IPS-18a (cell line): ENCODE measurements around the gene RPL13.
A peak's percentile ranks its signal among the peaks of the same experiment; 100 is the strongest.
"Not testable (repeated sequence)": the region's sequence is repeated elsewhere in the genome, so short reads cannot be mapped to it uniquely, and the experiment has no call there.

Source experiments
- H3K27ac ChIP-seq: one replicate; pipeline ENCODE4 v1.5.1; 2013; ENCODE audit warnings: low read length
- H3K27me3 ChIP-seq: one replicate; pipeline ENCODE4 v1.6.1; 2013; ENCODE audit warnings: mild to moderate bottlenecking, low read length; ENCODE audit not compliant: control insufficient read depth, insufficient read depth
- H3K36me3 ChIP-seq: one replicate; pipeline ENCODE4 v1.6.1; 2013; ENCODE audit warnings: low read depth, low read length; ENCODE audit not compliant: control insufficient read depth
- H3K4me1 ChIP-seq: one replicate; pipeline ENCODE4 v1.6.1; 2013; ENCODE audit warnings: low read depth, low read length; ENCODE audit not compliant: control insufficient read depth
- H3K4me3 ChIP-seq: one replicate; pipeline ENCODE4 v1.5.1; 2013; ENCODE audit warnings: low read length
- H3K9ac ChIP-seq: one replicate; pipeline ENCODE4 v1.6.1; 2013; ENCODE audit warnings: mild to moderate bottlenecking, low read length, moderate library complexity
- H3K9me3 ChIP-seq: one replicate; pipeline ENCODE4 v1.6.1; 2013; ENCODE audit warnings: low read depth, low read length; ENCODE audit not compliant: control insufficient read depth

The RPL13 gene

DNA sequence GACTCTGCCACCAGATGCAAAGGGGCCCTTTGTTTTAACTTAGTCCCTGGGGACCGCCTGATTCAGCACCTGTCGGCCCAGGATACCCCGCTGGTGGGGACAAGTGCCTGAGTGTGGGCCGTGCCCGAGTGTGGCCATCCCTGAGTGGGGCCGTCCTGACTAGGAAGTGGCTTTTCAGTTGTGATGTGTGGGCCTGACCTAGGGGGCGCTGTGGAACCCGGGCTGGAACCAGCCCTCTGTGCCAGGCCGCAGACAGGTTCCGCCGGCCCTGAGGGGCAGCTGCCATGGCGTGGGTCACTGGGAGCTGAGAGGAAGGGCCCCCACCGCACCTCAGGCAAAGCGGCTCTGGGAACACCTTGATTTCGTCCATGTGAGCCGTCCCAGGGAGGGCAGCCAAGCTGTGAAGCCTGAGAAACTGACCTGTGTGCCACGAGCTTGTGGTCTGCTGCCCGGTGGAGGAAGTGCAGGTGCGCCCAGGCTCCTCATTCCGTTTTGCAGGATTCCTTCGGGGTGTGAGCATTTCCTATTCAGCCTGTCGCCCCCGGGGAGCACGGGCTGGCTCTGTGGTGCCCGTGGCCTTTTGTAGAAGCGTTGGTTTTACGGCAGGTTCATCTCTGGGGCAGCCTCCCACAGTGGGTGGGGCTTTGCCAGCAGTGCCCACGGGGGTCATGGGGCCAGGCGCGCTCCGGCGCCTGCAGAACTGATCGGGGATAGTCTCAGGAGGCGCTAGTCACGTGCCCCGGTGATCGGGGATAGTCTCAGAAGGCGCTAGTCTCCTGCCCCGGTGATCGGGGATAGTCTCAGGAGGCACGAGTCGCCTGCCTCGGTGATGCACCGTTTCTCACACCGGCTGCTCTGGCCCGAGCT is 5.3 kb downstream of the RPL13 start:
- Histone ChIP-seq H3K27ac (peak overlapping the region; percentile 34), H3K4me1 (peaks cover 17% of the 10 kb centered on the region), H3K4me3 (peak overlapping the region; percentile 55), H3K27me3 (no peaks in the 10 kb centered on the region), H3K9ac (peak overlapping the region; percentile 53), H3K9me3 (no peaks in the 10 kb centered on the region), H3K36me3 (peaks cover 33% of the 10 kb centered on the region)

DNA sequence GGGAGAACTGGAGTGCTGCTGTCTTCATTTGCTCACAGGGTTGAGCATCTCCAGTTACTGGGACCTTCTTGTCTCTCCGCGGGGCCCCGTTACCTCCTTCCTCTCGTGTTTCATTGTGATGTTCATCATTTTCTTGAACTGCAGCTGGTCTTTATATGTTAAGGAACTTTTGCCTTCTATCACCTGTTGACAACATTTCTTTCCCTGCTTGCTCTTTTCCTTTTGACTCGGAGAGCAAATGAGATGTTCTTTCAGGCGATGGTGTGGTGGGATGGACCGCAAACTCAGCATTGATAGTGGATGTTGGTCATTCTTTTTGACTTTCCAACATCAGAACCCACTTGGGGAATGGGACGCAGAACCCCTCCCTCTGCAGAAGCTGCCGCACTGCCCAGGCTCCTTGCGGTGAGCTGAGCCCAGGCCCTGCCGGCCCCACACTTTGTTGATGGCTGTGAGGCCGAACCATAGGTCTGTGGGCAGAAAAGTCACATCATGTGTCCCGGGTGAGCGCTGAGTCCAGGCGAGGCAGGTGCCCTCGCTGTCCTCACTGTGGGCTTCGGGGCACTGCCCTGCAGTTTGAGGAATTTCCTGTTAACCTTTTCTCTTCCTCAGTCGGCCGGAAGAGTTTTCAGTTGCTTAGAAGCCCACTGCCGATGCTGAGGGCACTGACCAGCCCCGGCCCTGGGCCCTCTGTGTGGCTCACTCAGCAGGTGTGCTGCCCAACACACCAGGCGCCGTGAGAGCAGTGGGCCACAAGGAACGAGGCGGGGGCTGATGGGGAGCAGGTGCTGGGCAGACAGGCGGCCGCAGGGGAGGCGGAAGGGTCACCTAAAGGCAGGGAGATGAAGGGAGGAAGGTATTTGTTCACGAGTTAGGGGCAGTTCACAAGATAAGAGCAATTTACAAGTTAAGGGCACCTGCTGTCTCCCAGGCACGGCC is 7.4 kb downstream of the RPL13 start:
- no peaks in the 10 kb centered on the region for H3K27me3 ChIP-seq
- H3K9ac ChIP-seq, result no peak overlapping the region
- peaks cover 15% of the 10 kb centered on the region for H3K36me3 ChIP-seq
- H3K4me1 ChIP-seq, result peaks cover 9% of the 10 kb centered on the region
- H3K4me3 ChIP-seq, result no peak overlapping the region
- H3K27ac ChIP-seq, result no peak overlapping the region
- H3K9me3 ChIP-seq, result no peaks in the 10 kb centered on the region

DNA sequence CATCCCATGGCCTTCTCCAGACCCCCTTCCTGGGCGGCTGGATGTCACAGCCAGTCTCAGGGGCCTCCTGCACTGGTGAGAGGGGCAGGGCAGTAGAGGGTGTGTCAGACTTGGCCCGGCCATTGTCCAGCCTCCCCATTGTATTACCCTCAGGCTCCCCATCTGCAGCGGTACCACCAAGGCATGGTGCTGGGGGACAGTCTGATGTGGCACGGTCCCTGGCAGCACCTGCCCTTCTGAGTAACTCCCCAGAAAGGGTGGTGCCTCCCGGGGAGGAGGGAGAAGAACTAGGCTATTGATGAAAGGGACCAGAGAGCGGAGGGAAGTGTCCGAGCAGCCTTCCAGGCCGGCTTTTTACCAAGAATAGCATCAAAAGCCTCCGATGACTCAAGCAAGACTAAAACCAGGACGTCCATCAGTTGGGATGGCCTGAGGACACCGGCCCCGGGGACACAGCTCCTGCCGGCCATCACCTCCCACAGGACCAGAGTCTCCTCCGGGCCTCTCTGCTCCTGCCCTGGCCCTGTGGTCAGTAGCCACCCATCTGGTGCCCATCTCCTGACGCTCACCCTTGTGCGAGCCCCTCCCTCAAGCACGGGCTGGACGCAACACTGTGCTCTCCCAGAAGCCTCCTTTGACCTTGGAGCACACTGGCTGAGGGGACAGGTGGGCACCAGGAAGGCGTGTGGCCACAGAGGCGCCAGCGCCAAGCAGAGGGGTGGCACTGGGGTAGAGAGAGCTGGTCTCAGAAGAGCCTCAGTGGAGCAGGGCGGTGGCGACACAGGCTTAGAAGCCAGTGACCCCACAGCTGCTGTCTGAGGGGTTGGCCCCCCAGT is 9.2 kb downstream of the RPL13 start:
- H3K9me3 ChIP-seq, result no peaks in the 10 kb centered on the region
- H3K27ac ChIP-seq, result no peak overlapping the region
- H3K27me3 ChIP-seq, result peaks cover 12% of the 10 kb centered on the region
- no peaks in the 10 kb centered on the region for H3K4me1 ChIP-seq
- H3K36me3 ChIP-seq, result no peaks in the 10 kb centered on the region
- H3K4me3 ChIP-seq, result no peak overlapping the region
- no peak overlapping the region for H3K9ac ChIP-seq

DNA sequence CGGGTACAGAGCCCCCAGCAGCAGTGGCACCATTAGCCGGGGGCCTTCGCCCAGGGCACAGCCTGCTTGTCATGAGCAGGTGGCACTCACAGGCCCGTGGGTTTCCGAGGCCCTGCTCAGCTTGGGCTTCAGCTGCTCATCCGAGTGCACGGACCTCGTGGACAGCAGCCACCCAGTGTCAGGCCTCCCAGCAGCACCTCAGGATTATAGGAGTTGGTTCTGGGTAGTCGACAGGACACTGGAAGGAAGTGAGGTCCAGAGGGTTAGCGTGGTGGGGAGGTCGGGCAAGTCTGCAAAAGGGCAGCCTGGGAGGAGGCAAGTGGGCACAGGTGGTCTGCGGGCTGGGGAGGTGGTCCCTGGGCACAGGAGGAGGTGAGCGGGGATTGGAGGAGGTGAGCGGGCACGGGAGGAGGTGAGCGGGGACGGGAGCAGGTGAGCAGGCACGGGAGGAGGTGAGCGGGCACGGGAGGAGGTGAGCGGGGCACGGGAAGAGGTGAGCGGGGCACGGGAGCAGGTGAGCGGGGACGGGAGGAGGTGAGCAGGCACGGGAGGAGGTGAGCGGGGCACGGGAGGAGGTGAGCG is 10.0 kb downstream of the RPL13 start:
- no peaks in the 10 kb centered on the region for H3K4me1 ChIP-seq
- H3K36me3 ChIP-seq, result no peaks in the 10 kb centered on the region
- no peaks in the 10 kb centered on the region for H3K9me3 ChIP-seq

DNA sequence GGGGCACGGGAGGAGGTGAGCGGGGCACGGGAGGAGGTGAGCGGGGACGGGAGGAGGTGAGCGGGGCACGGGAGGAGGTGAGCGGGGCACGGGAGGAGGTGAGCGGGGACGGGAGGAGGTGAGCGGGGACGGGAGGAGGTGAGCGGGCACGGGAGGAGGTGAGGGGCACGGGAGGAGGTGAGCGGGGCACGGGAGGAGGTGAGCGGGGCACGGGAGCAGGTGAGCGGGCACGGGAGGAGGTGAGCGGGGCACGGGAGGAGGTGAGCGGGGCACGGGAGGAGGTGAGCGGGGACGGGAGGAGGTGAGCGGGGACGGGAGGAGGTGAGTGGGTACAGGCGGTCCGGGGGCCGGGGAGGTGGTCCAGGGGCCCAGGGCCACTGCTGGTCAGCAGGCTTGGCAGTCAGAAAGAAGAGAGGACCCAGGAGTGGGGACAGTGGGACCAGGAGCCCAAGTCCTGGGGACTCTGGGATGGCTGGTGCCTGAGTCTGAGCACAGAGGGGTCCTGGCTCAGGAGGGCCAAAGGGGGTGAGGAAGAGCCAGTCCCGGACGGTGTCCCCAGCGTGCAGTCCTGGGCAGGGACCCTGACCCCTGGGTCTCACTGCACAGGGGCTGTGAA is 10.6 kb downstream of the RPL13 start:
- not testable (repeated sequence) for H3K4me3 ChIP-seq, H3K27ac ChIP-seq, H3K4me1 ChIP-seq, H3K36me3 ChIP-seq, H3K9me3 ChIP-seq, H3K9ac ChIP-seq
- peaks cover 24% of the 10 kb centered on the region for H3K27me3 ChIP-seq

More for the DNA sequence above, 10.0 kb downstream of the RPL13 start:
- peaks cover 19% of the 10 kb centered on the region for H3K27me3 ChIP-seq
- no peak overlapping the region for H3K27ac ChIP-seq
- no peak overlapping the region for H3K9ac ChIP-seq
- no peak overlapping the region for H3K4me3 ChIP-seq

DNA sequence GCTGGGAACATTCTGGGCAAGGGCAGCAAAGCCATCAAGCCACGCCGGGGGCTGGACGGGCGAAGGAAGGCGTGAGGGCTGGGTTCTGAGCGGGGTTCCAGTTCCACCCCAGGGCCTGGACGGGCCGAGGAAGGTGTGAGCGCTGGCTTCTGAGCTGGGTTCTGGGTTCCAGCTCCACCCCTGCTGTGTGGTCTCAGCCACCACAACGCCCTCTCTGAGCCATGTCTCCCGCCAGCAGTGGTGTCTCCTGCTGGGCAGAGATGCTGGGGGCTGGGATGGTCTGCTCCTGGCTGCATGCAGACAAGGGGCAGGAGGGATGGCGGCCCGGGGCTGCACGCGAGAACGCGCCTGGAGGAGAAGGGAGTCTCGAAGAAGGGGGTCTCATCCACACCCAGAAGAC is 11.2 kb downstream of the RPL13 start:
- Histone ChIP-seq H3K27ac (no peak overlapping the region), H3K9me3 (no peaks in the 10 kb centered on the region), H3K4me1 (no peaks in the 10 kb centered on the region), H3K27me3 (peaks cover 30% of the 10 kb centered on the region), H3K4me3 (no peak overlapping the region), H3K36me3 (no peaks in the 10 kb centered on the region), H3K9ac (no peak overlapping the region)

DNA sequence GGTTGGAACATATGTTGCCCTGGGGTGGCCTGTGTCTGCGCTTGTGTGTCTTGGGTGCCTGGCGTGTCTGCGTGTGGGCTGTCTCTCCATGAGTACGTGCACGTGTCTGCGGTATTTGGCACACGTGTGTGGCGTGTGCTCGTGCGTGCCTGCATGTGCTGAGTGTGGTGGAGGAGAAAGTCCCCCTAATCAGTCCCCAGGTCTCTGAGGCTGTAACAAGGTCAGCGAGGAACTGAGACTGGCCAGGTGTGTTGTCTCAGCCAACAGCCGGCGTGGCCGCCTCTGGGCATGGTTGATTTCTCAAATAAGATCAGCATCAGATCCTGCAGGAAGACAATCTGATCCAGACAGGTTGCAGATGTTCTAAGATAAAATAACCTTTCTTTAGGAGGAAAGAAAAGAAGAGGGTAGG is 11.6 kb downstream of the RPL13 start:
- Histone ChIP-seq H3K4me3 (no peak overlapping the region), H3K9ac (no peak overlapping the region), H3K27ac (no peak overlapping the region), H3K9me3 (no peaks in the 10 kb centered on the region), H3K27me3 (peaks cover 34% of the 10 kb centered on the region), H3K36me3 (no peaks in the 10 kb centered on the region), H3K4me1 (no peaks in the 10 kb centered on the region)

DNA sequence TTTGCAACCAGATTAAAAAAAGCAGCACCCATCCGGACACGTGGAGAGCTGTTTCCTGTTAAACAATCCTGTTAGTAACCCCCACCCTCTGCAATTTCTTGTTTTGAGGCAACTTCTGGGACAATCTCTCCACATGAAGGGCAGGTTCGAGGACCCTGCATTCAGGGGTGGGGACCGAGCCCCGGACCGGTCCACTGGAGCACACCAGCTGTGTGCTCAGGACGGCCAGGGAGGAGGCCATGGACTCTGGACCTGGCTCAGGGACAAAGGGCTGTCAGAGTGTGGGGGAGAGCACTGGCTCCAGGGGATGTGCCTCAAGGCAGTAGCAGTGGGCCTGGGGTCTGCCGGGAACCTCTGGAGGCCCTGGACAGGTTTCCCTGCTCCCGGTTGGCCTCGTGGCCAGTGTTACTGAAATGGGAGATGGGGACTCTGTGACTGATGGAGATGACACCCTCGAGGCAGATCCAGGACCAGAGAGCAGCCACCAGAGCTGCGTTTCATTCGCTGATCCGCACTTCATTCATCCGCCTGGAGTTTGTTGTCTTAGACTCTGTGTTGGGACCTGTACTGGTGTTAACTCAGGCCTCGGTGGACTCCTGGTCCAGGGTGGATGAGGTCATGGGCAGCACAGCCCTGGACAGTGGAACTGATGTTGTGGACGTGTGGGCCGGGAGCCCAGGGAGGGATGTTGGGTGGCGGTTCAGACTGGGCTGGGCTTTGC is 12.2 kb downstream of the RPL13 start:
- H3K36me3 ChIP-seq, result no peaks in the 10 kb centered on the region
- H3K27ac ChIP-seq, result no peak overlapping the region
- H3K4me3 ChIP-seq, result no peak overlapping the region
- peaks cover 40% of the 10 kb centered on the region for H3K27me3 ChIP-seq
- no peaks in the 10 kb centered on the region for H3K9me3 ChIP-seq
- no peaks in the 10 kb centered on the region for H3K4me1 ChIP-seq
- H3K9ac ChIP-seq, result no peak overlapping the region

DNA sequence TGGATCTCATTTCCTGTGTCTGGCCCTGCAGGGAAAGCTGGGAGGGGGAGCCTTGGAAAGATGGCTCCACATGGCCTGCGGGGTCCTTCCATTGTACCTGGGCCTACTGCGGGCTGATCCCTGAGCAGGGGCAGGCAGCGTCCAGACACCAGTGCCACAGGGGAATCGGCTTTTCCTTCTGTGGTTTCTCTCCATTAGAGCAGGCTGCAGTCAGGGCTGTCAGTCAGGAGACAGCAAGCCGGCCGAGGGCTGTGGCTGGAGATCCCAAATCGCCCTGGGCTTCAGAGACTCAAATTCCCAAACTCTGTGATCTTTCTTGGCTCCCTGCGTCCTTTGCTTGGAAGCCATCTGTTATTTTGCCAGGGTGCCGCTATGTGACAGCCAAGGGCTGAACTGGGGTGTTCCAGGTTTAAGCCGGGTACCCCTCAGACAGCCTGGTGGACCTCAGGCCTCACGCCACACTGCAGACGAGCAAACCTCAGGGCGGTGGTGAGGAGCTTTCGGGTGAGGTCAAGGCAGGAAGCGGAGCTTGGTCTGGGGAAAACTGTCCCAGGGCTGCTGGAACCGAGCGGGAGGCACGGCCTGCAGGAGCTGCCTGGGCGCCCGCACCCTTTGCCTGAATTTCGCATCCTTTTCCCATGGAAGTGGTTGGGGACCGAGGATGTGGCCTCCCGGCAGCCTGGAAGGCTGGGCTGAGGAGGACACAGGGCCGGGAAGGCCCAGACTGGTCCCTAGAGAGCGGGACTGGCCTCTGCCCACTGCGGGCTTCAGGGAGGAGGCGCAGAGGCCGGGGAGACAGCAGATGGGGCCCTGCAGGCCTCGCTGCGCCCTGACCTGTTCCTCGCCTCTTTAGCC is 13.6 kb downstream of the RPL13 start:
- Histone ChIP-seq H3K9me3 (no peaks in the 10 kb centered on the region), H3K9ac (no peak overlapping the region), H3K36me3 (no peaks in the 10 kb centered on the region), H3K4me3 (peak overlapping the region; percentile 52), H3K4me1 (no peaks in the 10 kb centered on the region), H3K27ac (no peak overlapping the region), H3K27me3 (peaks cover 42% of the 10 kb centered on the region)
